NCI-H748 (cell line): ENCODE results near the gene GABRD.

Experiments used
- DNase-seq: peaks from one replicate; lab custom pipeline; 2025; ENCODE audit not compliant: unreplicated experiment; lab: John Stamatoyannopoulos, UW

Gene GABRD

GRCh38 chr1:2016123-2016522 is 3.0 kb upstream of the GABRD start:
- DNase-seq, result no peak

GRCh38 chr1:2018217-2019171 is 651 bp upstream of the GABRD start:
- DNase-seq, result no peak

- DNase-seq, result no peak
These were observed 595 bp downstream of the GABRD start for GRCh38 chr1:2019571-2020309.

- DNase-seq, result no peak
These were observed 1.1 kb downstream of the GABRD start for GRCh38 chr1:2020310-2020655.

GRCh38 chr1:2021550-2021949 is 2.4 kb downstream of the GABRD start:
- no peak for DNase-seq

GRCh38 chr1:2022063-2022770 is 3.1 kb downstream of the GABRD start:
- DNase-seq, result no peak

GRCh38 chr1:2023187-2023586 is 4.0 kb downstream of the GABRD start:
- no peak for DNase-seq

- DNase-seq, result no peak
These were observed 5.3 kb downstream of the GABRD start for GRCh38 chr1:2024451-2024850.

GRCh38 chr1:2024887-2025286 is 5.7 kb downstream of the GABRD start:
- no peak for DNase-seq

- no peak for DNase-seq
These were observed 6.4 kb downstream of the GABRD start for GRCh38 chr1:2025491-2025981.

- DNase-seq, result no peak
These were observed 8.9 kb downstream of the GABRD start for GRCh38 chr1:2027961-2028583.

- no peak for DNase-seq
These were observed 9.9 kb downstream of the GABRD start for GRCh38 chr1:2028870-2029560.

GRCh38 chr1:2029561-2029960 is 10.4 kb downstream of the GABRD start:
- no peak for DNase-seq

- DNase-seq, result no peak
These were observed 11.1 kb downstream of the GABRD start for GRCh38 chr1:2030076-2030871.

- DNase-seq, result no peak
These were observed 12.7 kb downstream of the GABRD start for GRCh38 chr1:2031546-2032540.

- no peak for DNase-seq
These were observed 13.6 kb downstream of the GABRD start for GRCh38 chr1:2032737-2033136.

GRCh38 chr1:2033165-2033564 is 14.0 kb downstream of the GABRD start:
- no peak for DNase-seq

- no peak for DNase-seq
These were observed 17.1 kb downstream of the GABRD start for GRCh38 chr1:2036287-2036686.
